WERI-Rb-1 (cell line): Measurements from ENCODE around the gene FYB2.

ENCODE experiments used
- DNase-seq: peaks from one replicate; pipeline ENCODE4 v3.0.0-alpha.2; 2020
- H3K27ac ChIP-seq: fragments of 250-450 bp; sonication (Bioruptor Pico); 2 replicates; pipeline ENCODE4 v1.5.1; 2020; ENCODE audit warnings: mild to moderate bottlenecking, moderate library complexity
- H3K27me3 ChIP-seq: fragments of 250-450 bp; sonication (Bioruptor Pico); 2 replicates; pipeline ENCODE4 v1.5.1; 2021; ENCODE audit warnings: mild to moderate bottlenecking, low read depth, moderate library complexity; ENCODE audit not compliant: insufficient read depth, severe bottlenecking
- H3K36me3 ChIP-seq: fragments of 250-450 bp; sonication (Bioruptor Pico); 2 replicates; pipeline ENCODE4 v1.5.1; 2020; ENCODE audit warnings: mild to moderate bottlenecking, moderate library complexity
- H3K4me3 ChIP-seq: 2 replicates; pipeline ENCODE4 v1.5.1; 2011; ENCODE audit warnings: low read depth, mild to moderate bottlenecking, control low read depth, low read length
- H3K9me3 ChIP-seq: fragments of 250-450 bp; sonication (Bioruptor Pico); 2 replicates; pipeline ENCODE4 v1.5.1; 2021; ENCODE audit warnings: mild to moderate bottlenecking, moderate library complexity; ENCODE audit not compliant: severe bottlenecking
- CTCF ChIP-seq: IDR thresholded peaks from 2 replicates; pipeline ENCODE4 v1.5.1; 2011; ENCODE audit warnings: low read depth, mild to moderate bottlenecking, control low read depth, inconsistent platforms, low read length

FYB2 gene

DNA sequence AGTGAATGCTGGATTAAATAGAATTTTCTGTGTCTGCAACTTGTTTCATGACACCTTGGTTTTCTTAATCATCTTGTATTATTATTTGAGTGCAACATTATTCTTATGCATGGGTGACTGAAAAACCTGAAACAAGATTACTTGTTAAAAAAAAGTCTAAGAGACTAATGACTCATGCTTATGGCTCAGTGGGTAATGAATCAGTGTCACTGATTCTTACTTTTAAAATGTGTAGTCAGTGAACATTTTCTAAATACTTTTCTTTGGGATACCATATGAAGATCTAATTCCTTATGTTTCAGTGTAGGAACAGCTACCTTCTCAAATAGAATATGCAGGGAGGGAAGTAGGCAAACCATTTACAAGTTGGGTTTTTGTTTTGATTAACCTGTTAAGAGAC, 108.6 kb downstream of the FYB2 start:
- TF ChIP-seq CTCF: no peak
- no peak for DNase-seq
- Histone ChIP-seq H3K36me3 (peaks cover 7% of the 10 kb centered on the region), H3K4me3 (no peak overlapping the region), H3K27ac (no peak overlapping the region), H3K27me3 (no peaks in the 10 kb centered on the region), H3K9me3 (no peaks in the 10 kb centered on the region)

GRCh38 chr1:56709995-56710394, 109.2 kb downstream of the FYB2 start:
- H3K27ac ChIP-seq: no peak overlapping the region
- no peak for TF ChIP-seq CTCF
- no peaks in the 10 kb centered on the region for H3K27me3 ChIP-seq
- no peaks in the 10 kb centered on the region for H3K9me3 ChIP-seq
- H3K4me3 ChIP-seq: no peak overlapping the region
- DNase-seq: no peak
- peaks cover 7% of the 10 kb centered on the region for H3K36me3 ChIP-seq

DNA sequence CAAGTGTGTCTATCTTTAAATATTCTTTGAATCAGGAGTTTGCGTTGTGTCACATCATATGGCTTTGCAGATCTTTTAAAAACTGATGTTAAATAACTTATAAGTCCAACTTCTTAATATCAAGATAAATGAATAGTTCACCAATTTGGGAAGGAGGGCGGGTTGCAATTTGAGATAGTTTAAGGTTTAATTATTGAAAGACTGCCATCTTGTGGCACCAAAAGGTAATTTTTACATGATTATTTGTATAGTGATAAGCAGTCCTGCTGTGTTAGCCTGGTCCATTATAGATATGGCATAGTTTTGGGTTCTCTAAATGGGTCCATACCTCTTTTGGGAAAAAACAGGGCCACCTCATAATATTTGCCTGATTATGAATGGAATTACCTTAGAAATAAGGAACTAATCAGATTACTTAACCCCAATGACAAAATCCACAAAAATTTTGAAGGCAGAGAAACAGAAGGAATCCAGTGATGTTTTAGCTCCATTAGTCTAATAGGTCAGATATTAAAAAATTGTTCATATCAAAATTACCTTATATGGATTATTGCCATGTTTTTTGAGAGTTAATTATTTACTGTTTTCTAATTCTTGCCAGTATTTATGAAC, 109.8 kb downstream of the FYB2 start:
- H3K4me3 ChIP-seq: no peak overlapping the region
- H3K36me3 ChIP-seq: peaks cover 7% of the 10 kb centered on the region
- no peaks in the 10 kb centered on the region for H3K27me3 ChIP-seq
- no peak for DNase-seq
- H3K9me3 ChIP-seq: no peaks in the 10 kb centered on the region
- no peak overlapping the region for H3K27ac ChIP-seq
- peak; percentile 25; the same call in 1 of the 2 replicates for TF ChIP-seq CTCF

DNA sequence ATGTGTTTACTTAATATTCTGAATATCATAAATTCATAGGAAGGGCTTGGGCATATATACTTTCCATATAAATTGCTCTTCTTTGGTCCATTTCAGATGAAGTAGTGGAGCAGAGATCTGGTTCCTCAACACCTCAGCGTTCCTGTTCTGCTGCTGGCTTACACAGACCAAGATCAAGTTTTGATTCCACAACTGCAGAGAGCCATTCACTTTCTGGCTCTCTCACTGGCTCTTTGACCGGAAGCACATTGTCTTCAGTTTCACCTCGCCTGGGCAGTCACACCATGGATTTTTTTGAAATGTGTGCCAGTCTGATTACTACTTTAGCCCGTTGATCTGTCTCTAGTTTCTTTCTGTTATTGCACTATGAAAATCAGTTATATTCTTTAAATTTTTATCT, 111.8 kb downstream of the FYB2 start:
- peaks cover 7% of the 10 kb centered on the region for H3K36me3 ChIP-seq
- TF ChIP-seq CTCF: no peak
- no peak overlapping the region for H3K27ac ChIP-seq

GRCh38 chr1:56703747-56704146, 115.5 kb downstream of the FYB2 start:
- DNase-seq: no peak
- Histone ChIP-seq H3K27me3 (no peaks in the 10 kb centered on the region), H3K4me3 (no peak overlapping the region), H3K9me3 (peaks cover 3% of the 10 kb centered on the region), H3K27ac (no peak overlapping the region), H3K36me3 (peaks cover 7% of the 10 kb centered on the region)
- TF ChIP-seq CTCF: no peak

More for the DNA sequence above, 111.8 kb downstream of the FYB2 start:
- H3K4me3 ChIP-seq: no peak overlapping the region
- no peaks in the 10 kb centered on the region for H3K9me3 ChIP-seq
- no peak for DNase-seq
- H3K27me3 ChIP-seq: no peaks in the 10 kb centered on the region

DNA sequence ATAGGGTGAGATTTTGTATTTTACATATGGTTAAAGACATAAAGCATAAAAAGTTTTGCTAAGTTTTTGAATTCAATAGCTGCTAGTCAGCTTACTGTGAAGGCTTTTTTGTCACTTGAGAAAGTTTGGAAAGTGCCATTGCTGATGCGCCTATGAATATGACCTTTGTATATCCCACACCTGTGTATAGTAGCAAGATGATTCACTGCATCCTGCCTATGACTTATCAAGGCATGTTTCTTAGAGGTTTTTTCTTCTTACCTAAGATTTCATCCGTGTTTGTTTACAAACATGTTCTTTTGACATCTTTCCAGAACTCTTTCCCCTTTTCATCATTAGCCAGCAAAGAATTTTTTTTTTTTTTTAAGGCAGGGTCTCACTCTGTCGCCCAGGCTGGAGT, 122.5 kb downstream of the FYB2 start:
- no peak for DNase-seq
- TF ChIP-seq CTCF: no peak
- no peaks in the 10 kb centered on the region for H3K36me3 ChIP-seq
- no peak overlapping the region for H3K4me3 ChIP-seq
- no peaks in the 10 kb centered on the region for H3K27me3 ChIP-seq
- H3K9me3 ChIP-seq: peaks cover 3% of the 10 kb centered on the region
- H3K27ac ChIP-seq: no peak overlapping the region
